Neural cell (in vitro differentiated cells): ENCODE results near the gene RNF225. TPM values are rescaled to one million over a fixed set of nuclear protein-coding genes. Genes with fewer than 3 reads are reported as not detected.

Experiments used
- polyA plus RNA-seq: library from polyadenylated mRNA; depleted of rRNA; stranded (reverse); fragments of >200 nt; gene quantifications from 2 replicates; pipeline ENCODE4 v1.2.3, GENCODE V29; 2014
- small RNA-seq, 3 experiments: library from RNA; depleted of rRNA; stranded (forward); fragments of <200 nt; gene quantifications; one replicate each; pipeline ENCODE3, GENCODE V24; 2012

The RNF225 gene
- polyA plus RNA-seq, 1 donor from 2014 or later, result not detected

Small RNA genes lying within 50 kb of the gene (small RNA-seq; reads per million reads assigned to genes)
- gene MIR4754 (0.23 to 5.5 (median 1.9) reads per million in 3 experiments), gene RNA5SP473 (0.13 to 0.57 (median 0.26) reads per million in 3 experiments)

Other genes with a start within 250 kb of the RNF225 start
- gene ZNF329, start 244.9 kb upstream of the RNF225 start, polyA plus RNA-seq, result 20.3 and 20.6 TPM in 2 replicates
- 46.4 and 47.2 TPM in 2 replicates for gene ZNF274, start 212.6 kb upstream of the RNF225 start, polyA plus RNA-seq
- 22.7 and 50.1 TPM in 2 replicates for gene ZNF544, start 166.7 kb upstream of the RNF225 start, polyA plus RNA-seq
- gene ZNF8, start 116.7 kb upstream of the RNF225 start, polyA plus RNA-seq, result 5.5 and 6.4 TPM in 2 replicates
- 137 and 141 TPM in 2 replicates for gene ERVK3-1, start 90.3 kb upstream of the RNF225 start, polyA plus RNA-seq
- 1.6 and 2.2 TPM in 2 replicates for gene ZSCAN22, start 68.7 kb upstream of the RNF225 start, polyA plus RNA-seq
- 35.4 and 40.0 TPM in 2 replicates for gene A1BG, start 42.2 kb upstream of the RNF225 start, polyA plus RNA-seq
- 13.7 and 18.4 TPM in 2 replicates for gene ZNF497, start 32.9 kb upstream of the RNF225 start, polyA plus RNA-seq
- 4.5 and 9.8 TPM in 2 replicates for gene ZNF837, start 14.6 kb upstream of the RNF225 start, polyA plus RNA-seq
- 1,461 and 1,514 TPM in 2 replicates for gene RPS5, start 8.4 kb upstream of the RNF225 start, polyA plus RNA-seq
- gene ZNF584, start 13.0 kb downstream of the RNF225 start, polyA plus RNA-seq, result 17.9 and 29.6 TPM in 2 replicates
- 0.77 and 1.0 TPM in 2 replicates for gene ZNF132, start 44.5 kb downstream of the RNF225 start, polyA plus RNA-seq
- gene ZNF324B, start 56.0 kb downstream of the RNF225 start, polyA plus RNA-seq, result 7.8 and 10.4 TPM in 2 replicates
- gene ZNF324, start 71.4 kb downstream of the RNF225 start, polyA plus RNA-seq, result 12.5 and 19.5 TPM in 2 replicates
- gene ZNF446, start 80.7 kb downstream of the RNF225 start, polyA plus RNA-seq, result 18.2 and 25.9 TPM in 2 replicates
- gene SLC27A5, start 116.3 kb downstream of the RNF225 start, polyA plus RNA-seq, result 14.9 and 19.7 TPM in 2 replicates
- 5.5 and 6.8 TPM in 2 replicates for gene ZBTB45, start 124.2 kb downstream of the RNF225 start, polyA plus RNA-seq
- gene TRIM28, start 148.4 kb downstream of the RNF225 start, polyA plus RNA-seq, result 227 and 256 TPM in 2 replicates
- gene CHMP2A, start 159.4 kb downstream of the RNF225 start, polyA plus RNA-seq, result 176 and 189 TPM in 2 replicates
- 138 and 151 TPM in 2 replicates for gene UBE2M, start 163.0 kb downstream of the RNF225 start, polyA plus RNA-seq
- gene MZF1, start 177.7 kb downstream of the RNF225 start, polyA plus RNA-seq, result 74.6 and 80.8 TPM in 2 replicates